WTC11 (cell line): ENCODE data around the gene REEP1.

Experiments used
- CBFB ChIP-seq: sonication (generic); formaldehyde crosslinking; IDR thresholded peaks from 2 replicates; pipeline ENCODE4 v1.8.1; 2022; ENCODE audit warnings: mild to moderate bottlenecking, low read depth, missing genetic modification reagents
- MLX ChIP-seq: sonication (generic); formaldehyde crosslinking; IDR thresholded peaks from 2 replicates; pipeline ENCODE4 v1.8.1; 2023; ENCODE audit warnings: mild to moderate bottlenecking, missing genetic modification reagents, moderate library complexity
- NR2C2 ChIP-seq: sonication (generic); formaldehyde crosslinking; IDR thresholded peaks from 2 replicates; pipeline ENCODE4 v1.8.0; 2022; ENCODE audit warnings: mild to moderate bottlenecking, missing genetic modification reagents
- TF ChIP-seq, protein P1 (sequence below): sonication (generic); formaldehyde crosslinking; IDR thresholded peaks from 2 replicates; pipeline ENCODE4 v1.8.0; 2023; ENCODE audit warnings: mild to moderate bottlenecking, missing genetic modification reagents
- TF ChIP-seq, protein P2 (sequence below): sonication (generic); formaldehyde crosslinking; IDR thresholded peaks from 2 replicates; pipeline ENCODE4 v1.8.1; 2022; ENCODE audit warnings: missing genetic modification reagents, borderline replicate concordance
- TF ChIP-seq, protein P3 (sequence below): fragments of 200-600 bp; IDR thresholded peaks from 2 replicates; pipeline ENCODE4 v1.8.0; 2022; ENCODE audit warnings: antibody characterized with exemption

DNA sequence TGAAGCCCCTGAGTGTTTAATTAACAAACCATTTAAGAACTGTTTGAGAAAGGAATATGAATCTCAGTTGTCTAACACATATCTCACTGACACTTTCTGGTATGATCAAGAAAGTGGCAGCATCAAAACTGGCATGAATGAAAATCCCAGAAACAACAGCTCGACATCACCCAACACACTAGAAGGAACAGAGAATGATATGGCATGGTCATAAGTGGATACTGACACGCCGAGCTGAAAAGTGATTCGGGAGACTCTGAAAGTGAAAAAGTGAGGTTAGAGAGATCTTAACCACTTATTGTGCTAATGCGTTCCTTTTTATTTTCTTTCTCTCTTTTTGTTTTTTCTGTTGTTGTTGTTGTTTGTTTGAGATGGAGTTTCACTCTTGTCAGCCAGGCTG is 100.3 kb downstream of the REEP1 start:
- TF ChIP-seq CBFB (CRISPR knock-in tag) (no peak), NR2C2 (CRISPR knock-in tag) (no peak), MLX (CRISPR knock-in tag) (no peak)
- TF ChIP-seq, protein P1, sequence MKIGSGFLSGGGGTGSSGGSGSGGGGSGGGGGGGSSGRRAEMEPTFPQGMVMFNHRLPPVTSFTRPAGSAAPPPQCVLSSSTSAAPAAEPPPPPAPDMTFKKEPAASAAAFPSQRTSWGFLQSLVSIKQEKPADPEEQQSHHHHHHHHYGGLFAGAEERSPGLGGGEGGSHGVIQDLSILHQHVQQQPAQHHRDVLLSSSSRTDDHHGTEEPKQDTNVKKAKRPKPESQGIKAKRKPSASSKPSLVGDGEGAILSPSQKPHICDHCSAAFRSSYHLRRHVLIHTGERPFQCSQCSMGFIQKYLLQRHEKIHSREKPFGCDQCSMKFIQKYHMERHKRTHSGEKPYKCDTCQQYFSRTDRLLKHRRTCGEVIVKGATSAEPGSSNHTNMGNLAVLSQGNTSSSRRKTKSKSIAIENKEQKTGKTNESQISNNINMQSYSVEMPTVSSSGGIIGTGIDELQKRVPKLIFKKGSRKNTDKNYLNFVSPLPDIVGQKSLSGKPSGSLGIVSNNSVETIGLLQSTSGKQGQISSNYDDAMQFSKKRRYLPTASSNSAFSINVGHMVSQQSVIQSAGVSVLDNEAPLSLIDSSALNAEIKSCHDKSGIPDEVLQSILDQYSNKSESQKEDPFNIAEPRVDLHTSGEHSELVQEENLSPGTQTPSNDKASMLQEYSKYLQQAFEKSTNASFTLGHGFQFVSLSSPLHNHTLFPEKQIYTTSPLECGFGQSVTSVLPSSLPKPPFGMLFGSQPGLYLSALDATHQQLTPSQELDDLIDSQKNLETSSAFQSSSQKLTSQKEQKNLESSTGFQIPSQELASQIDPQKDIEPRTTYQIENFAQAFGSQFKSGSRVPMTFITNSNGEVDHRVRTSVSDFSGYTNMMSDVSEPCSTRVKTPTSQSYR (CRISPR knock-in tag), result no peak
- TF ChIP-seq, protein P2, sequence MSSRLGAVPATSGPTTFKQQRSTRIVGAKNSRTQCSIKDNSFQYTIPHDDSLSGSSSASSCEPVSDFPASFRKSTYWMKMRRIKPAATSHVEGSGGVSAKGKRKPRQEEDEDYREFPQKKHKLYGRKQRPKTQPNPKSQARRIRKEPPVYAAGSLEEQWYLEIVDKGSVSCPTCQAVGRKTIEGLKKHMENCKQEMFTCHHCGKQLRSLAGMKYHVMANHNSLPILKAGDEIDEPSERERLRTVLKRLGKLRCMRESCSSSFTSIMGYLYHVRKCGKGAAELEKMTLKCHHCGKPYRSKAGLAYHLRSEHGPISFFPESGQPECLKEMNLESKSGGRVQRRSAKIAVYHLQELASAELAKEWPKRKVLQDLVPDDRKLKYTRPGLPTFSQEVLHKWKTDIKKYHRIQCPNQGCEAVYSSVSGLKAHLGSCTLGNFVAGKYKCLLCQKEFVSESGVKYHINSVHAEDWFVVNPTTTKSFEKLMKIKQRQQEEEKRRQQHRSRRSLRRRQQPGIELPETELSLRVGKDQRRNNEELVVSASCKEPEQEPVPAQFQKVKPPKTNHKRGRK, result no peak
- TF ChIP-seq, protein P3, sequence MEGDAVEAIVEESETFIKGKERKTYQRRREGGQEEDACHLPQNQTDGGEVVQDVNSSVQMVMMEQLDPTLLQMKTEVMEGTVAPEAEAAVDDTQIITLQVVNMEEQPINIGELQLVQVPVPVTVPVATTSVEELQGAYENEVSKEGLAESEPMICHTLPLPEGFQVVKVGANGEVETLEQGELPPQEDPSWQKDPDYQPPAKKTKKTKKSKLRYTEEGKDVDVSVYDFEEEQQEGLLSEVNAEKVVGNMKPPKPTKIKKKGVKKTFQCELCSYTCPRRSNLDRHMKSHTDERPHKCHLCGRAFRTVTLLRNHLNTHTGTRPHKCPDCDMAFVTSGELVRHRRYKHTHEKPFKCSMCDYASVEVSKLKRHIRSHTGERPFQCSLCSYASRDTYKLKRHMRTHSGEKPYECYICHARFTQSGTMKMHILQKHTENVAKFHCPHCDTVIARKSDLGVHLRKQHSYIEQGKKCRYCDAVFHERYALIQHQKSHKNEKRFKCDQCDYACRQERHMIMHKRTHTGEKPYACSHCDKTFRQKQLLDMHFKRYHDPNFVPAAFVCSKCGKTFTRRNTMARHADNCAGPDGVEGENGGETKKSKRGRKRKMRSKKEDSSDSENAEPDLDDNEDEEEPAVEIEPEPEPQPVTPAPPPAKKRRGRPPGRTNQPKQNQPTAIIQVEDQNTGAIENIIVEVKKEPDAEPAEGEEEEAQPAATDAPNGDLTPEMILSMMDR, result no peak
